H9 (cell line): ENCODE measurements around the gene TADA2B. TPM values are rescaled to one million over a fixed set of nuclear protein-coding genes. Genes with fewer than 3 reads are reported as not detected.
A peak's percentile ranks its signal among the peaks of the same experiment; 100 is the strongest.

Source experiments
- DNase-seq: peaks from one replicate; pipeline ENCODE4 v3.0.0-alpha.2; 2017
- H2AFZ ChIP-seq: one replicate; pipeline ENCODE4 v1.6.1; 2013; ENCODE audit warnings: mild to moderate bottlenecking, low read length, control low read depth, moderate library complexity
- H2AK5ac ChIP-seq: 2 replicates; pipeline ENCODE4 v1.6.1; 2013; ENCODE audit warnings: low read length, control low read depth, mixed read lengths; ENCODE audit not compliant: insufficient read length
- H2BK120ac ChIP-seq: one replicate; pipeline ENCODE4 v1.6.1; 2013; ENCODE audit warnings: low read depth, mild to moderate bottlenecking, low read length, control low read depth, inconsistent platforms; ENCODE audit not compliant: poor library complexity, severe bottlenecking
- H2BK12ac ChIP-seq: 2 replicates; pipeline ENCODE4 v1.6.1; 2013; ENCODE audit warnings: low read length, control low read depth, mixed read lengths, low read depth; ENCODE audit not compliant: insufficient read length
- H2BK15ac ChIP-seq: 2 replicates; pipeline ENCODE4 v1.6.1; 2013; ENCODE audit warnings: low read depth, low read length, control low read depth
- H2BK20ac ChIP-seq: one replicate; pipeline ENCODE4 v1.6.1; 2013; ENCODE audit warnings: low read depth, mild to moderate bottlenecking, low read length, control low read depth, inconsistent platforms; ENCODE audit not compliant: poor library complexity, severe bottlenecking
- H2BK5ac ChIP-seq: 2 replicates; pipeline ENCODE4 v1.6.1; 2013; ENCODE audit warnings: low read length, control low read depth, mixed read lengths; ENCODE audit not compliant: insufficient read length
- H3K14ac ChIP-seq: 2 replicates; pipeline ENCODE4 v1.6.1; 2013; ENCODE audit warnings: low read length, control low read depth; ENCODE audit not compliant: insufficient read depth
- H3K18ac ChIP-seq: 2 replicates; pipeline ENCODE4 v1.6.1; 2013; ENCODE audit warnings: low read depth, mild to moderate bottlenecking, mixed read lengths, low read length, control low read depth; ENCODE audit not compliant: insufficient read length
- H3K23ac ChIP-seq: 2 replicates; pipeline ENCODE4 v1.6.1; 2013; ENCODE audit warnings: low read length, control low read depth, mixed read lengths, low read depth; ENCODE audit not compliant: insufficient read length
- H3K23me2 ChIP-seq: 2 replicates; pipeline ENCODE4 v1.6.1; 2013; ENCODE audit warnings: low read depth, mild to moderate bottlenecking, mixed read lengths, low read length, control low read depth; ENCODE audit not compliant: insufficient read length, poor library complexity, severe bottlenecking
- H3K27ac ChIP-seq: 2 replicates; pipeline ENCODE4 v1.5.1; 2013; ENCODE audit warnings: low read length, control low read depth, mixed read lengths, low read depth; ENCODE audit not compliant: insufficient read length
- H3K27me3 ChIP-seq: 2 replicates; pipeline ENCODE4 v1.6.1; 2013; ENCODE audit warnings: low read length, control low read depth, inconsistent platforms; ENCODE audit not compliant: insufficient read depth
- H3K4ac ChIP-seq: 2 replicates; pipeline ENCODE4 v1.6.1; 2013; ENCODE audit warnings: low read depth, mild to moderate bottlenecking, control low read depth, inconsistent platforms, low read length, moderate library complexity
- H3K4me1 ChIP-seq: 2 replicates; pipeline ENCODE4 v1.6.1; 2013; ENCODE audit warnings: low read length, control low read depth, inconsistent platforms; ENCODE audit not compliant: insufficient read depth
- H3K4me2 ChIP-seq: 2 replicates; pipeline ENCODE4 v1.6.1; 2013; ENCODE audit warnings: low read length, control low read depth, mixed read lengths; ENCODE audit not compliant: insufficient read length, insufficient read depth
- H3K56ac ChIP-seq: 2 replicates; pipeline ENCODE4 v1.6.1; 2013; ENCODE audit warnings: low read depth, mild to moderate bottlenecking, mixed read lengths, low read length, control low read depth; ENCODE audit not compliant: insufficient read length
- H3K79me1 ChIP-seq: 2 replicates; pipeline ENCODE4 v1.6.1; 2013; ENCODE audit warnings: low read depth, mild to moderate bottlenecking, moderate library complexity, low read length, control low read depth, inconsistent platforms; ENCODE audit not compliant: insufficient read depth, poor library complexity, severe bottlenecking
- H3K79me2 ChIP-seq: 2 replicates; pipeline ENCODE4 v1.6.1; 2013; ENCODE audit warnings: low read length, control low read depth, inconsistent platforms; ENCODE audit not compliant: insufficient read depth
- H3K9ac ChIP-seq: 2 replicates; pipeline ENCODE4 v1.6.1; 2013; ENCODE audit warnings: low read length, control low read depth, mixed read lengths; ENCODE audit not compliant: insufficient read length; ENCODE audit errors: extremely low read depth
- H3K9me3 ChIP-seq: one replicate; pipeline ENCODE4 v1.6.1; 2013; ENCODE audit warnings: low read depth, low read length, inconsistent platforms; ENCODE audit not compliant: control insufficient read depth
- H3T11ph ChIP-seq: one replicate; pipeline ENCODE4 v1.6.1; 2013; ENCODE audit warnings: mild to moderate bottlenecking, low read length, control low read depth, inconsistent platforms
- H4K20me1 ChIP-seq: one replicate; pipeline ENCODE4 v1.6.1; 2013; ENCODE audit not compliant: control insufficient read depth, insufficient read length, insufficient read depth
- H4K5ac ChIP-seq: 2 replicates; pipeline ENCODE4 v1.6.1; 2013; ENCODE audit warnings: low read depth, mild to moderate bottlenecking, mixed read lengths, low read length, control low read depth; ENCODE audit not compliant: insufficient read length
- H4K8ac ChIP-seq: replicated peaks from 2 replicates; pipeline ENCODE4 v1.6.1; 2013; ENCODE audit warnings: low read length, control low read depth, mixed read lengths, low read depth; ENCODE audit not compliant: insufficient read length
- H4K91ac ChIP-seq: 2 replicates; pipeline ENCODE4 v1.6.1; 2013; ENCODE audit warnings: low read depth, mild to moderate bottlenecking, moderate library complexity, mixed read lengths, low read length, control low read depth; ENCODE audit not compliant: insufficient read length
- H3K27ac Mint-ChIP-seq, 3 experiments: 2 replicates in 2 of 3; 3 replicates in 1 of 3; pipeline ENCODE4 v1.8.0; 2020 to 2021; ENCODE audit warnings: mixed read lengths in 3 of 3, mild to moderate bottlenecking in 1 of 3, moderate library complexity in 1 of 3
- H3K27me3 Mint-ChIP-seq: 2 replicates; pipeline ENCODE4 v1.8.0; 2021; ENCODE audit warnings: low read depth, mild to moderate bottlenecking, moderate library complexity, mixed read lengths
- H3K36me3 Mint-ChIP-seq, 3 experiments: 2 replicates in 2 of 3; 3 replicates in 1 of 3; pipeline ENCODE4 v1.8.0; 2020 to 2021; ENCODE audit warnings: low read depth in 3 of 3, mixed read lengths in 3 of 3; ENCODE audit not compliant: insufficient read depth in 1 of 3
- H3K4me1 Mint-ChIP-seq, 2 experiments: 2 replicates each; pipeline ENCODE4 v1.8.0; 2020; ENCODE audit warnings: mixed read lengths in 2 of 2
- H3K4me3 Mint-ChIP-seq, 2 experiments: 2 replicates in 1 of 2; 3 replicates in 1 of 2; pipeline ENCODE4 v1.8.0; 2020 to 2021; ENCODE audit warnings: mild to moderate bottlenecking in 2 of 2, mixed read lengths in 2 of 2, moderate library complexity in 1 of 2
- H3K9me3 Mint-ChIP-seq, 2 experiments: 2 replicates in 1 of 2; 3 replicates in 1 of 2; pipeline ENCODE4 v1.8.0; 2020; ENCODE audit warnings: mild to moderate bottlenecking in 2 of 2, mixed read lengths in 2 of 2, moderate library complexity in 1 of 2
- WGBS: extraction: QIAGEN DNeasy Blood & Tissue Kit; methylation state at CpG from one replicate; pipeline ENCODE4 v1.1.7; 2013; ENCODE audit warnings: missing lambda C conversion rate, low lambda C conversion rate, mixed read lengths; ENCODE audit not compliant: insufficient read length; ENCODE audit errors: extremely low coverage; 5-methylcytosine and 5-hydroxymethylcytosine counted together
- total RNA-seq: library from RNA; stranded (reverse); gene quantifications from 2 replicates; pipeline ENCODE4 v1.2.1, GENCODE V29; 2021
- TF ChIP-seq, protein P1 (sequence below): fragments of 200-600 bp; sonication (generic); conservative IDR thresholded peaks from 3 replicates; pipeline ENCODE4 v1.8.0; 2021; ENCODE audit warnings: antibody characterized with exemption, mild to moderate bottlenecking

TADA2B gene
- total RNA-seq, 1 experiment from 2014 or later: 14.0 TPM

DNA sequence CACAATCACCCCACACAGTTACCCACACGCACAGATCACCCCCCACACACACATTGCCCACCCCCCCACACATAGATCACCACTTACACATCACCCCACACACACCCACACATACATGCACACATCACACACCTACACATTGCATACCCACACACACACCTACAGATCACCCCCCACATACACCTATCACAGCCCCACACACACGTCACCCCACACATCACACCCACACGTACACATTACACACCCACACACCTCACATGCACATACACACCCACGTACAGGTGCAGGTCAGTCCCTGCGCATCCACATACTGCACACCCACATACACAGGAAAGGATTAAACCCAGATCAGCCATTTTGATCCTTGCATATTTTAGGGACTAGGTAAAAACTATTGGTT is 15.3 kb upstream of the TADA2B start:
- H3K27ac Mint-ChIP-seq: 0 out of 7 replicates have a peak overlapping the region, but pooled peaks of 1 of the 3 experiments have one; percentile 26

More for the DNA sequence above, 15.3 kb upstream of the TADA2B start:
- Mint-ChIP-seq H3K4me1 (peaks cover 0 to 13% of the 10 kb centered on the region in 2 experiments; a peak in 2 of 4 replicates), H3K27me3 (no peaks in the 10 kb centered on the region), H3K4me3 (no peak overlapping the region), H3K9me3 (no peaks in the 10 kb centered on the region; a peak in 1 of 5 replicates), H3K36me3 (peaks cover 30 to 69% (median 66%) of the 10 kb centered on the region in 3 experiments)
- Histone ChIP-seq H4K91ac (no peak overlapping the region), H2BK120ac (no peak overlapping the region), H3K27ac (no peak overlapping the region), H3K4ac (no peak overlapping the region), H3K14ac (no peak overlapping the region), H2BK15ac (no peak overlapping the region), H2BK5ac (no peak overlapping the region), H4K20me1 (no peaks in the 10 kb centered on the region), H3K27me3 (no peaks in the 10 kb centered on the region), H3K9ac (no peak overlapping the region), H3K79me1 (no peaks in the 10 kb centered on the region), H3K79me2 (no peaks in the 10 kb centered on the region), H2BK12ac (no peak overlapping the region), H3K4me1 (no peaks in the 10 kb centered on the region; the same call in 1 of the 2 replicates), H4K8ac (no peak overlapping the region), H3K56ac (no peak overlapping the region), H2BK20ac (no peak overlapping the region), H3T11ph (no peak overlapping the region), H4K5ac (no peak overlapping the region), H2AK5ac (no peak overlapping the region), H2AFZ (no peak overlapping the region), H3K23me2 (no peaks in the 10 kb centered on the region), H3K9me3 (no peaks in the 10 kb centered on the region), H3K23ac (no peak overlapping the region), H3K4me2 (no peak overlapping the region), H3K18ac (no peak overlapping the region)
- DNase-seq: no peak
- TF ChIP-seq, protein P1, sequence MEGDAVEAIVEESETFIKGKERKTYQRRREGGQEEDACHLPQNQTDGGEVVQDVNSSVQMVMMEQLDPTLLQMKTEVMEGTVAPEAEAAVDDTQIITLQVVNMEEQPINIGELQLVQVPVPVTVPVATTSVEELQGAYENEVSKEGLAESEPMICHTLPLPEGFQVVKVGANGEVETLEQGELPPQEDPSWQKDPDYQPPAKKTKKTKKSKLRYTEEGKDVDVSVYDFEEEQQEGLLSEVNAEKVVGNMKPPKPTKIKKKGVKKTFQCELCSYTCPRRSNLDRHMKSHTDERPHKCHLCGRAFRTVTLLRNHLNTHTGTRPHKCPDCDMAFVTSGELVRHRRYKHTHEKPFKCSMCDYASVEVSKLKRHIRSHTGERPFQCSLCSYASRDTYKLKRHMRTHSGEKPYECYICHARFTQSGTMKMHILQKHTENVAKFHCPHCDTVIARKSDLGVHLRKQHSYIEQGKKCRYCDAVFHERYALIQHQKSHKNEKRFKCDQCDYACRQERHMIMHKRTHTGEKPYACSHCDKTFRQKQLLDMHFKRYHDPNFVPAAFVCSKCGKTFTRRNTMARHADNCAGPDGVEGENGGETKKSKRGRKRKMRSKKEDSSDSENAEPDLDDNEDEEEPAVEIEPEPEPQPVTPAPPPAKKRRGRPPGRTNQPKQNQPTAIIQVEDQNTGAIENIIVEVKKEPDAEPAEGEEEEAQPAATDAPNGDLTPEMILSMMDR: no peak
- 100% methylated on average over 2 of the region's 5 CpGs for WGBS
